SK-N-SH (cell line): Measurements from ENCODE around the gene KCNQ5.

Experiments
- EP300 ChIP-seq, 2 experiments: IDR thresholded peaks; 2 replicates each; pipeline versions ENCODE4 v1.4.0 to v1.6.1; 2012; ENCODE audit warnings: borderline replicate concordance in 1 of 2, low read depth in 1 of 2, low read length in 1 of 2
- FOXJ3 ChIP-seq: sonication (generic); formaldehyde crosslinking; IDR thresholded peaks from 2 replicates; pipeline ENCODE4 v1.5.1; 2020; ENCODE audit warnings: mild to moderate bottlenecking, missing genetic modification reagents
- GABPA ChIP-seq: IDR thresholded peaks from 2 replicates; pipeline ENCODE4 v1.4.0; 2012; ENCODE audit warnings: low read depth, mild to moderate bottlenecking
- NFIC ChIP-seq: IDR thresholded peaks from 2 replicates; pipeline ENCODE4 v1.4.0; 2012; ENCODE audit warnings: borderline replicate concordance
- PBX3 ChIP-seq: IDR thresholded peaks from 2 replicates; pipeline ENCODE4; 2012
- POLR2AphosphoS5 ChIP-seq: IDR thresholded peaks from 2 replicates; pipeline ENCODE4 v1.6.1; 2012; ENCODE audit warnings: low read depth, low read length
- RAD21 ChIP-seq: IDR thresholded peaks from 2 replicates; pipeline ENCODE4 v1.6.1; 2012; ENCODE audit warnings: mild to moderate bottlenecking, low read length
- RCOR1 ChIP-seq: fragments of 150-350 bp; IDR thresholded peaks from 2 replicates; pipeline ENCODE4 v1.6.1; 2017; ENCODE audit warnings: antibody characterized with exemption, low read length
- SMC3 ChIP-seq: IDR thresholded peaks from 2 replicates; pipeline ENCODE4 v1.6.1; 2012; ENCODE audit warnings: low read depth, low read length, improper control_type of control experiment
- TAF1 ChIP-seq: IDR thresholded peaks from 2 replicates; pipeline ENCODE4 v1.6.1; 2012; ENCODE audit warnings: low read depth, mild to moderate bottlenecking, low read length, moderate library complexity, borderline replicate concordance
- TF ChIP-seq, protein P1 (sequence below): fragments of 200-600 bp; sonication (generic); IDR thresholded peaks from 2 replicates; pipeline ENCODE4 v1.6.1; 2017; ENCODE audit warnings: antibody characterized with exemption, mild to moderate bottlenecking, moderate library complexity
- TF ChIP-seq, protein P2 (sequence below): IDR thresholded peaks from 2 replicates; pipeline ENCODE4 v1.6.1; 2012; ENCODE audit warnings: mild to moderate bottlenecking, low read depth, low read length, moderate library complexity
- TF ChIP-seq, protein P3 (sequence below): IDR thresholded peaks from 2 replicates; pipeline ENCODE4 v1.4.0; 2012; ENCODE audit warnings: low read depth, borderline replicate concordance

- TF ChIP-seq SMC3 (no peak), GABPA (no peak), RCOR1 (no peak), TAF1 (no peak), POLR2AphosphoS5 (no peak), NFIC (no peak), PBX3 (no peak), RAD21 (no peak), FOXJ3 (CRISPR knock-in tag) (no peak), EP300 (IDR thresholded peaks at IDR 0.05; ENCODE audit: borderline replicate concordance in 1 of 2, low read depth in 1 of 2, low read length in 1 of 2) (no peak)
- TF ChIP-seq, protein P1, sequence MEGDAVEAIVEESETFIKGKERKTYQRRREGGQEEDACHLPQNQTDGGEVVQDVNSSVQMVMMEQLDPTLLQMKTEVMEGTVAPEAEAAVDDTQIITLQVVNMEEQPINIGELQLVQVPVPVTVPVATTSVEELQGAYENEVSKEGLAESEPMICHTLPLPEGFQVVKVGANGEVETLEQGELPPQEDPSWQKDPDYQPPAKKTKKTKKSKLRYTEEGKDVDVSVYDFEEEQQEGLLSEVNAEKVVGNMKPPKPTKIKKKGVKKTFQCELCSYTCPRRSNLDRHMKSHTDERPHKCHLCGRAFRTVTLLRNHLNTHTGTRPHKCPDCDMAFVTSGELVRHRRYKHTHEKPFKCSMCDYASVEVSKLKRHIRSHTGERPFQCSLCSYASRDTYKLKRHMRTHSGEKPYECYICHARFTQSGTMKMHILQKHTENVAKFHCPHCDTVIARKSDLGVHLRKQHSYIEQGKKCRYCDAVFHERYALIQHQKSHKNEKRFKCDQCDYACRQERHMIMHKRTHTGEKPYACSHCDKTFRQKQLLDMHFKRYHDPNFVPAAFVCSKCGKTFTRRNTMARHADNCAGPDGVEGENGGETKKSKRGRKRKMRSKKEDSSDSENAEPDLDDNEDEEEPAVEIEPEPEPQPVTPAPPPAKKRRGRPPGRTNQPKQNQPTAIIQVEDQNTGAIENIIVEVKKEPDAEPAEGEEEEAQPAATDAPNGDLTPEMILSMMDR: no peak
- TF ChIP-seq, protein P2, sequence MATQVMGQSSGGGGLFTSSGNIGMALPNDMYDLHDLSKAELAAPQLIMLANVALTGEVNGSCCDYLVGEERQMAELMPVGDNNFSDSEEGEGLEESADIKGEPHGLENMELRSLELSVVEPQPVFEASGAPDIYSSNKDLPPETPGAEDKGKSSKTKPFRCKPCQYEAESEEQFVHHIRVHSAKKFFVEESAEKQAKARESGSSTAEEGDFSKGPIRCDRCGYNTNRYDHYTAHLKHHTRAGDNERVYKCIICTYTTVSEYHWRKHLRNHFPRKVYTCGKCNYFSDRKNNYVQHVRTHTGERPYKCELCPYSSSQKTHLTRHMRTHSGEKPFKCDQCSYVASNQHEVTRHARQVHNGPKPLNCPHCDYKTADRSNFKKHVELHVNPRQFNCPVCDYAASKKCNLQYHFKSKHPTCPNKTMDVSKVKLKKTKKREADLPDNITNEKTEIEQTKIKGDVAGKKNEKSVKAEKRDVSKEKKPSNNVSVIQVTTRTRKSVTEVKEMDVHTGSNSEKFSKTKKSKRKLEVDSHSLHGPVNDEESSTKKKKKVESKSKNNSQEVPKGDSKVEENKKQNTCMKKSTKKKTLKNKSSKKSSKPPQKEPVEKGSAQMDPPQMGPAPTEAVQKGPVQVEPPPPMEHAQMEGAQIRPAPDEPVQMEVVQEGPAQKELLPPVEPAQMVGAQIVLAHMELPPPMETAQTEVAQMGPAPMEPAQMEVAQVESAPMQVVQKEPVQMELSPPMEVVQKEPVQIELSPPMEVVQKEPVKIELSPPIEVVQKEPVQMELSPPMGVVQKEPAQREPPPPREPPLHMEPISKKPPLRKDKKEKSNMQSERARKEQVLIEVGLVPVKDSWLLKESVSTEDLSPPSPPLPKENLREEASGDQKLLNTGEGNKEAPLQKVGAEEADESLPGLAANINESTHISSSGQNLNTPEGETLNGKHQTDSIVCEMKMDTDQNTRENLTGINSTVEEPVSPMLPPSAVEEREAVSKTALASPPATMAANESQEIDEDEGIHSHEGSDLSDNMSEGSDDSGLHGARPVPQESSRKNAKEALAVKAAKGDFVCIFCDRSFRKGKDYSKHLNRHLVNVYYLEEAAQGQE: no peak
- TF ChIP-seq, protein P3, sequence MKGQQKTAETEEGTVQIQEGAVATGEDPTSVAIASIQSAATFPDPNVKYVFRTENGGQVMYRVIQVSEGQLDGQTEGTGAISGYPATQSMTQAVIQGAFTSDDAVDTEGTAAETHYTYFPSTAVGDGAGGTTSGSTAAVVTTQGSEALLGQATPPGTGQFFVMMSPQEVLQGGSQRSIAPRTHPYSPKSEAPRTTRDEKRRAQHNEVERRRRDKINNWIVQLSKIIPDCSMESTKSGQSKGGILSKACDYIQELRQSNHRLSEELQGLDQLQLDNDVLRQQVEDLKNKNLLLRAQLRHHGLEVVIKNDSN: no peak
Observed at GRCh38 chr6:73043446-73043845, 421.6 kb downstream of the KCNQ5 start.
